Measurements from ENCODE around the gene CDH5.
A peak's percentile ranks its signal among the peaks of the same experiment; 100 is the strongest.

The CDH5 gene

DNA sequence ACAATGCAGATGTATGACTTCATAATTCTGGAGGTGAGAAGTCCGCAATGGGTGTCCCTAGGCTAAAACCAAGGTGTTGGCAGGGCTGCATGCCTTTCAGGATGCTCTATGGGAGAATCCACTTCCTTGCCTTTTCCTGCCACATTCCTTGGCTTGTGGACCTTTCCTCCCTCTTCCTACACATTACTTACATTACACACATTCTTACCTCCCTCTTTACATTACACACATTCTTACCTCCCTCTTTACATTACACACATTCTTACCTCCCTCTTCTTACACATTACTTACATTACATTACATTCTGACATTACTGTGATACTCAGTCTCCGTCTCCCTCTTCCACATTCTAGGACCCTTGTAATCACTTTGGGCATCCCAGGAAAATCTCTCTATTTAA, 14.2 kb upstream of the CDH5 start:
- FAIRE-seq (no peak), DNase-seq (ENCODE audit: insufficient read length, low spot score) (no peak)

DNA sequence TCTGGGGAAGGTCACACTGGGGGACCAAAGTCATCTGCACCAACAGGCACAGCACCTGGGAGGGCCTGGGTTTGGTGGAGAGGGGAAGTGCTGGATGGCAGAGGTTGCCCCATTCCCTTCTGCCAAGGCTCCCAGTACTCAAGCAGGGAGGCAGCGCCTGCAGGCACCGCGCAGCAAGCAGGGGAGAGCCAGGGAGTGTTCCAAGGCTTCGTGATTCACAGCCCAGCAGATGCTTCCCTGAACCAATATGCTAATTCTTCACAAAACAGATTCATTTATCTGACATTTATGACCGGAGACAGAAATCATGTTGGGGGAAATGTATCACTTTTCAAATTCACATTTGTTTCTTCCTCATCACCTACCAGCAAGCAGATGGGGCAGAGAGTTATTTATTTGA, 13.4 kb upstream of the CDH5 start:
- DNase-seq (ENCODE audit: insufficient read length, low spot score) = no peak
- FAIRE-seq = no peak

DNA sequence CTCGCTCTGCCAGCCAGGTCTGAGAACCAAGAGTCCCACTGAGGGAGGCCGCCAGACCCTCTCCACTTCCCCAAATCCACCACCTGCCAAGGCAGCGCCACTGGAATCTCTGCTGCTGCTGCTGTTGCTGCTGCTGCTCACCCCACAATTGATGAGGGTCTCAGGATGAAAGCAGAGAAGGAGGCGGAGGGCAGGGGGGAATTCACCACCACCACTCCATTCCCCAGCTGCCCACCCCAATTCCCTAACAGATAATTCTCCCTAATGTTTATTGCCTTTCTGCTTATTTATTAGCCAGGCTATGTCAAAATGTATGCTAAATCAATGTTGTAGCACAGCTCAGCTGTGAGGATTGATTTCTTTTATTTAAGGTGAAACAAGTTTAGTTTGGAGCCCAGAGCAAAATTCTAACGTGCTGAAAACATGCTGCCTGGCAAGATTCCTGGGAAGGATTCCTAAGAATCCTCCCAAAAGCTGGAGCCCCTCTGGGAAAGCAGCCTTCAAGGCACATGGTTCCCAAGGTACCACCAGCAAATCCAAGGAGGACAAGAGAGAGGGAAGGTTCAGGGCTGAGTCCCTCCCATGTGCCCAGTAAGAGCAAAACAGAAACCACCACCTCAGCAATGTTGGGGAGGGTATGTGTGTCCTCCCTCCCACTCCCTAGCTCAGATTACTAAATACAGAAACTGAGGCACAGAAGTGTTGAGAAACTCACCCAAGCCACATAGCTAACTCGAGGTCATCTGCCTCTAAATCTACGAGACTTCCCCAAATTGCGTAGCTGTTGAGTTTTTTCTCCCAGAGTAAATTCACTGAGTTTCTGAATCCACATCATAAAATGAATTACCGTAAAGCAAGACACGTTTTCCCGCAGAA, 12.2 kb upstream of the CDH5 start:
- no peak for DNase-seq (ENCODE audit: insufficient read length, low spot score)
- FAIRE-seq = no peak

DNA sequence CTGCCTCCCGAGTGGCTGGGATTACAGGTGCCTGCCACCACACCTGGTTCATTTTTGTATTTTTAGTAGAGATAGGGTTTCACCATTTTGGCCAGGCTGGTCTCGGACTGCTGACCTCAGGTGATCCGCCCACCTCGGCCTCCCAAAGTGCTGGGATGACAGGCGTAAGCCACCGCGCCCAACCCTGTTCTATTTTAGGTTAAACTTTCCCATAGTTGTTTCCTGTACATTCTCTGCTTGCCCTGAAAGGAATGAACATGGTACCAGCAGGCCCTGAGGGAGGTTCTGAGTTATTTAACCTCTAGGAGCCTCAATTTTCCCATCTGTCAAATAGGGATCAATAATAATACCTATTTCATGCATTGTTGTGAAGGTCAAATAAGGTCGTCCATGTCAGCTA, 11.0 kb upstream of the CDH5 start:
- FAIRE-seq (no peak), DNase-seq (ENCODE audit: insufficient read length, low spot score) (no peak)

DNA sequence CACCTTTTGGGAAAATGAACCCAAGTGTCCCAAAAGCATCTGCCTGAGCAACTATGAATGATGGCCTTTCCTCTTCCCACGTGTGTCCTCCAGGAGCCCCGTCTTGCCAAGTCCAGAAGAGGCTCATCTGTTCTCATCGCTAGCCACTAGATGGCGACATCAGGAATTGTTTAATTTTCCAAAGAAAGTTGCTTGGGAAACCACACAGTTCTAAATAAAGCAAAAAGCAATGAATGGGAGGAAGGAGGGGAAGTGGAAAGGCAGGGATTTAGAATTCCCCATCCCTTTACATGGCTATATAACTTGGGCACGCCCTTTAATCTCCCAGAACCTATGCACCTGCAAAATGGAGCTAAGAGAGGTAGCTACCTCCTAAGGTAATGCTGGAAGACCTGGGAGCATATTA, 9.0 kb upstream of the CDH5 start:
- FAIRE-seq (no peak), DNase-seq (ENCODE audit: insufficient read length, low spot score) (peak; percentile 30)

DNA sequence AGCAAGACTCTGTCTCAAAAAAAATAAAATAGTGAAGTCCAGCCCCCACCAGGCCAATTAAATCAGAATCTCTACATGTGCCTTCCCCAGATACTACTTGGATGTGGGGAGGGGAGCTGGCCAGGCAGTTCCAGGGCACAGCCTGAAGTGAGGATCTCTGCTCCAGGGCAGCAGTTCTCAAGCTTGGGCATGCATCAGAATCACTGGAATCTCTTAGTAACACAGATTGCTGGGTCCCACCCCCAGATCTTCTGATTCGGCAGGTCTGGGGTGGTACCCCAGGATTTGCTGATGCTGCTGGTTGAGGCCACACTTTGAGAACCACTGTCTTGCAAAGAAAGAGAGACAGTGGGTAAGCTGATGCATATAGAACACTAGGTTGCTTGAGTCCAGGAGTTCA, 8.3 kb upstream of the CDH5 start:
- DNase-seq (ENCODE audit: insufficient read length, low spot score) (no peak), FAIRE-seq (no peak)

DNA sequence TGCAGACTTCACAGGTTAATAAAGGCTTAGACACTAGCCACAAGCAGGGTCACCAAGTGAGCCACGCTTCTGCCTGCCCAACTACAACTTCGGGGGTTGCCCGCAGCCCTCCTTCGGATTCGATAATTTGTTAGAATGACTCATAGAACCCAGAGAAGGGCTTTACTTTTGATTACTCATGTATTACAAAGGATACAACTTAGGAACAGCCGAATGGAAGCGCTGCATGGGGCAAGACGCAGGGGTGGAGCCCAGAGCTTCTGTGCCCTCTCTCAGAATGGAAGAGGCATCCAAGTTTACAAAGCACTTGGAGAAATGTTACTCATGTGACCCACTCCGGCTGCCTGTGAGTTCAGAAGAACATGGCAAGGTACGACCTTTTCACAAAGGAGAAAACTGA, 7.5 kb upstream of the CDH5 start:
- DNase-seq (ENCODE audit: insufficient read length, low spot score) (no peak), FAIRE-seq (no peak)

DNA sequence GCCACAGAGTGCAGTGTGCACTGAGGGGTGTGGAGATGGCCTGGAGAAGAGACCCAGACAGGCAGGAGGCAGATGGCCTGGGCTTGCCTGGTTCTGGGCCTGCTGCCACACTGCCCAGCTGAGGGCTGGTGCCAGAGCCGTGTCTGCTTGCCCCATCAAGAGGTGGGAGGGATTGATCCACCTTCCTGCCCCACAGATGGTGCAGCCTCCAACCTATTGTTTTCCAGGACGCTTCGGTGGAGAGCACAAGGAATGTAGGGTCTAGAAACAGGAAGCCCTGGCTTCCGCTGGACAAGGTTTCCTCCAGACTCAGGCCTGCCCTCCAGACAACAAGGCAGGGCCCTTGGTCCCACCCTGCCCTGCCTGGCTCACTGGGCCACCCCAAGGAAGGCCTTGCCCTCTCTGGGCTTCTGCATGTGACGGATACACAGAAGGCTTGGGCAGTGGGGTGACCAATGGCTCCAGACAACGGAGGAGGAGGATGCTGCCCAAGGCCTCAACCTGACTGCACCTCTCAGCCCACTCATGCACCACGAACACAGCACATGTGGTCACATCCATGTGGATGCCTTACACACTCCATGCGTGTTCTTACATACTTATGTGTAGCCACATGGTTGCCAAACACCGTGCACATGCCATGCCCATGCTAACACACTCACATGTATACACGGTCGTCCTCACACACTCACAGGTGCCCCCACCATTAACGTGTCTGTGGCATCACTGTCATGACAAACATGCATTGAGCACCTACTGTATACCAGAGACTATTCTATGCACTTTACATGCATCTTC, 6.5 kb upstream of the CDH5 start:
- FAIRE-seq (no peak), DNase-seq (ENCODE audit: insufficient read length, low spot score) (no peak)

DNA sequence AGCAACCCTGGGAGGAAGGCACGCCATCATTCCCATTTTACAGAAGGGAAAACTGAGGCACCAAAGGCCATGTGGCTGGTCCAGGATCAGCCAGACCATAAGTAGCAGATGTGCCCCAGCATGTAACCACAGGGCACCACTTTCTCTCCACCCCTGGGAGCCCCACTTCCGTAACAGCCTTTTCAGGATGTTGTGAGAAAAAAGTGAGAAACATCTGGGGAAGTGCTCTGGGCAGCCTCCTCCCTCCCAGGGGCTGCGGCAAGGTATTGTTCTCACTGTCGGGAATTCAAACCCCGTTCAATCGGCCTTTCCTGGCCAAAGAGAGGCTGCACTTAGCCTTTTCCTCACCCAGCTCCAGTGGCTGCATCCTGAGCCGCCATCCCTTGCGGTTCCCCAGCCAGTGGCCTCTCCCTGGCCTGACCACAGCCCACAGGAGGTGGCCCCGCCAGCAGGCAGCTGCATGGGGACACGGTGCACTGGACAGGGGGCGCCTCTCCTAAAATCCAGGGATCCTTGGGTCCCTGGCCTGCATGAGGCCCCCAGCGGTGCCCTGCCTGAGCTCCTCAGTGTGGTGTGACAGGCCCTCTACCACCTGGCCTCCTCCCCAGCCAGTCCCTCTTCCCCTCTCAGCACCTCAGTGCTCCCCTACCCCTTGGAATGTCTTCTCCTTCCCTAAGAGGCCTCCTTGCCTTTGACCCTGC, 5.7 kb upstream of the CDH5 start:
- FAIRE-seq (no peak), DNase-seq (ENCODE audit: insufficient read length, low spot score) (no peak)

DNA sequence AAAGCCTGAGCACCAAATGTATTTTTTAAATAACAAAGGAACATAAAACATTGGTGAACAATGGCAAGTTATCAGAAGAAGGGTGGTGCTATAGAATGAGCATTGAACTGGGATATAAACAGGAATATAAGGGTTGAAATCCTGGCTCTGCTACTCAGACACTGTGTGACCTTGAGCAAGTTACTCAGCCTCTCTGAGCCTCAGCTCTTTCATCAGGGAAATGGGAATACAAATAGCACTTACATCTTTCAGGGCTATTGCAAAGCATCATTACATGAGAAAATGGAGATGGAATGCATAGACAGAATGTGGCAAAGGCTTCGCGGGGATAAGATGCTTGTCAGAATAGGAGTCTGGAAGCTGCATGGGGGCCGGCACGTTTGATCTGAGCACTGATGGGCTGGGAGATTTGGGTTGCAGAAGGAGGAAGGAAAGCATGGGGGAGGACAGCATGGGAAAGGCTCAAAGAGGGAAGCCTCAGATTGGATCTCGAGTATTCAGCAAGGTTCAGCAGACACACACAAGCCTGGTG, 4.8 kb upstream of the CDH5 start:
- FAIRE-seq (no peak), DNase-seq (ENCODE audit: insufficient read length, low spot score) (no peak)

DNA sequence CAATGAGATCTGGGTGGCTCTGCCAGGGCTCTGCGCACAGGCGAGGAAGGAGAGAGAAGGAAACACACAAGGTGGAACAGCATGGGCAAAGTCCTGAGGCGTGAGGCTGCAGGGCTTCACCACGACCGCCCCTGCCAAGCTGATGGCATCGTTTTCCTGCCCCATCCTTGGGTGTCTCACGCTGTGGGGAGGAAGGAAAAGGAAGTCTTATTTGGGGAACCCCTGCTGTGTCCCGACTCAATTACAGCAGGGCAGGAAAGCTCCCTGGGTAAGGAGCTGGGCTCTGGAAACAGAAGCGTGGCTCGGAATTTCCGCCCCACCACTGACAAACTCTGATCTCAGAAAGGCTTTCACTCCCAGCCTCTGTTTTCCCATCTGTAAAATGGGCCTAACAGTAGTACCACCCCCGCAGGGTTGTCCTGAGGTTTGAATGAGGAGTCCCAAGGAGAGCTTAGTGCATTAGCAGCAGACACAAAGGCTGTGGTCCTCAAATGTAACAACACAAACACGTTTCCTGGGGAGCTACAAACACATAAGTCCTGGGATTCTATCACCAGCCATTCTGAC, 3.2 kb upstream of the CDH5 start:
- FAIRE-seq (no peak), DNase-seq (ENCODE audit: insufficient read length, low spot score) (no peak)

DNA sequence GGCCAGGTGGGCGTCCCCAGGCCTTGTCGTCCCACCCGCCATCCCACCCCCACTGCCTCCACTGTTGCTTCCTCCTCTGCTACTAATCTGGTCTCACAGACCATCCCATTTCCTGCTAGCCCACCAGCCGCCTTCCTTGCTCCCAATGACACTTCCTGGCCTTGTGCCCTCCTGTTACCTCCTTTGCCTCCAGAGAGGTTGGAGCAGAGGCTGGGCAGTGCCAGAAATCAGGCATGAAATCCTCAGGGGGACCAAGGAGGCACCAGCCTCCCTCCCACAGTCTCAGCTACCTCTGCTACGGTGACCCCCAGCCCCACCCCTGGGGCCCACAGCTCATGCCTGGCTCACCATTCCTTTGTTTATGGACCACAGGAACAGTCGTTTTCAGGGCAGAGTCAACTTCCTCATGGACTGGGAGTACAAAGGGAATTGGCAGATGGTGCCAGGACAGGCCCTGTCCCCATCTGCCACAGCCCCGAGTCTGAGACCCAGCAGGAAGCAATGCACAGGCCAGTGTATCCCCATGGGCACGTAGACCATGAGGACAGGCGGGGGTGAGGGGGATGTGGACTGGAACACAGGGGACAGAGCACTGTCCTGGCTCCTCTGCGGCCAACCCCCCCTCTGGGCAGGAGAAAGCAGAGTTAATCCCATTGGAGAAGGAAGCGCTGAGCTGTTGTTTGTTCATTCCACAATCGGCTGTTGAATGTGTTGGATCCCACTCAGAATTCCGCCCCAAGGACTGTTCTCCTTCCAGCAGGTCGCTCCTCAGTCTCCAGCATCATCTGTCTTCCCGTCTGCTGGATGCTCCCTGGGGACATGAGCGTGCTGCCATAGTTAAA, 2.2 kb upstream of the CDH5 start:
- FAIRE-seq (no peak), DNase-seq (ENCODE audit: insufficient read length, low spot score) (no peak)

DNA sequence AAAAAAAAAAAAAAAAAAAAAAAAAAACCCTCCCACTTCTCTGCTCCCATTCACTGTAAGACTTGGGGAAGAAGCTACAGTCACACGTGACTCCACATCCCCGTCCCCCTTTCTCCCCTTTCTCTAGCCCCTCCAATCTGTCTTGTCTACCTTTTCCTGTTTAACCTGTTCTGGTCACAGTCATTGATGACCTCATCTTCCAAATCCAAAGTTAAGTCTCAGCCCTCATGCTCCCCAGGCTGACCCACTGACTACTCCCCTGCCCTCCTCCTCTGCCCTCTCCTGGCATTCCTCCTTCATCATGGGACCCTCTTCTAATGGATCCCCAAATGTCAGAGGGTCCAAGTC, 1.6 kb upstream of the CDH5 start:
- no peak for FAIRE-seq
- DNase-seq (ENCODE audit: insufficient read length, low spot score) = no peak

DNA sequence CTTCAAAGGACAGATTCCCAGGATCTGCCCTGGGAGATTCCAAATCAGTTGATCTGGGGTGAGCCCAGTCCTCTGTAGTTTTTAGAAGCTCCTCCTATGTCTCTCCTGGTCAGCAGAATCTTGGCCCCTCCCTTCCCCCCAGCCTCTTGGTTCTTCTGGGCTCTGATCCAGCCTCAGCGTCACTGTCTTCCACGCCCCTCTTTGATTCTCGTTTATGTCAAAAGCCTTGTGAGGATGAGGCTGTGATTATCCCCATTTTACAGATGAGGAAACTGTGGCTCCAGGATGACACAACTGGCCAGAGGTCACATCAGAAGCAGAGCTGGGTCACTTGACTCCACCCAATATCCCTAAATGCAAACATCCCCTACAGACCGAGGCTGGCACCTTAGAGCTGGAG, 840 bp upstream of the CDH5 start:
- no peak for DNase-seq (ENCODE audit: insufficient read length, low spot score)

DNA sequence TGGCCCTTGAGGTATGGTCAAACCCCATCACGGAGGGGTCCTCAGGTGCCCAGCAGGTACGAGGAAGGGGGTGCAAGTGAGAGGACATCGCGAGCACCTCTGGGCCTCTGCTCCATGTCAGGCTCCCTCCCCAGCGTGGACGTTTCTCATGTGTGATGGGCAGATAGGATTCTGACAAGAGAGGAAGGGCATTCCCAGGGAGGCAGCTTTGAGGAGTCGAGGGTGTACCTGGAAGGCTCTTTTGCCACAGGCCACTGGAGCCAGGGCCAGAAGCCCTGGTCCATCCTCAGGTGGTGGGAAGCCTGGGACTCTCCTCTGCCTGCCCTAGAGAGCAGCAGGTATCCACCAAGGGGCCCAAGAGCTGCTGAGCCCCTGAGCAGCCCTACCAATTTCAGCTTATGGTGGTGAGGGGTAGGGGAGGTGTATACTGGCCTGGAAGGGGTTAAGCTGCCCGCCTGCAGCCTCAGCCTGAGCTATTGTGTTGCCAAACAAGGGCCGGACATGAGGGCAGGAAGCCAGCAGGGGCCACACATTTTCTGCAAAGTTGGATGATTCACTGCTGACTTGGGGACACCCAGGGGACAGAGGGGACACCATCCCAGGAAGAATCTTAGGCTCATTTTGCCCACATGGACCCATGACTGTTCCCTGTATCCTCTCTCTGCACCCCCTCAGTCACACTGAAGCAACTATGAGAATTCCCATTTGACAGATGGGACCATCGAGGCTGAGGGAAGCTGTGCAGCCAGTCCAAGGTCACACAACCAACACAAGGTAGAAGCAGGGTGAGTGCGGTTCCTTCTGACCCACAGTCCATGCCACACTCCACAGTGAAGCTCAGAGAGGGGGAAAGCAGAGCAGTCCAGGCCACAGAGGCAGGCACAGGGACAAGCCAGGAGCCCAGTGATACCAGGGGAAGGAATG, 1.7 kb downstream of the CDH5 start:
- DNase-seq (ENCODE audit: insufficient read length, low spot score) (no peak), FAIRE-seq (no peak)

More for the DNA sequence above, 840 bp upstream of the CDH5 start:
- FAIRE-seq = no peak

DNA sequence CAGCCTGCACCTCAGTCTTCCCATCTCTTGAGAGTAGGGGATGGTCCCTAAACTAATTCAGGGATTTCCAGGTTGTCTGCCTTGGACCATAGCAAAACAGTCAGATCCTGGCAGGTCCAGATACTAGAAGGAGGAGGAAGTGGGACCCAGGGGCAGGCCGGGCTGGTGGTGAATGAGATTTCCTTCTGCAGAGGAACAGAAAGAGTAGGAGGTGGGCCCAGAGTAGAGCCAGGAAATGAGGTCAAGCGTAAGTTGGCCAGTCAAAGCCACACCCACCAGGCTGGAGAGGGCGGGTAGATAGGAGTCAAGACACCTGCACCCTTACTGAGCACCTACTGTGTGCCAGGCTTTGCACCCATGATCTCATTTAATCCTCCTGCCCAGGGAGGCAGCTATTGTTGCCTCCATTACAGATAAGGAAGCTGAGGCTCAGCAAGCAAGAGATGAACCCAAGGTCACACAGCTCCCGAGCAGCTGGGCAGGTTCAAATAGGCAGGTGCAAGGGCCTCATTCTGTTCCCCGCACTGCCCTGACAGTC, 2.6 kb downstream of the CDH5 start:
- DNase-seq (ENCODE audit: insufficient read length, low spot score) (no peak), FAIRE-seq (no peak)

DNA sequence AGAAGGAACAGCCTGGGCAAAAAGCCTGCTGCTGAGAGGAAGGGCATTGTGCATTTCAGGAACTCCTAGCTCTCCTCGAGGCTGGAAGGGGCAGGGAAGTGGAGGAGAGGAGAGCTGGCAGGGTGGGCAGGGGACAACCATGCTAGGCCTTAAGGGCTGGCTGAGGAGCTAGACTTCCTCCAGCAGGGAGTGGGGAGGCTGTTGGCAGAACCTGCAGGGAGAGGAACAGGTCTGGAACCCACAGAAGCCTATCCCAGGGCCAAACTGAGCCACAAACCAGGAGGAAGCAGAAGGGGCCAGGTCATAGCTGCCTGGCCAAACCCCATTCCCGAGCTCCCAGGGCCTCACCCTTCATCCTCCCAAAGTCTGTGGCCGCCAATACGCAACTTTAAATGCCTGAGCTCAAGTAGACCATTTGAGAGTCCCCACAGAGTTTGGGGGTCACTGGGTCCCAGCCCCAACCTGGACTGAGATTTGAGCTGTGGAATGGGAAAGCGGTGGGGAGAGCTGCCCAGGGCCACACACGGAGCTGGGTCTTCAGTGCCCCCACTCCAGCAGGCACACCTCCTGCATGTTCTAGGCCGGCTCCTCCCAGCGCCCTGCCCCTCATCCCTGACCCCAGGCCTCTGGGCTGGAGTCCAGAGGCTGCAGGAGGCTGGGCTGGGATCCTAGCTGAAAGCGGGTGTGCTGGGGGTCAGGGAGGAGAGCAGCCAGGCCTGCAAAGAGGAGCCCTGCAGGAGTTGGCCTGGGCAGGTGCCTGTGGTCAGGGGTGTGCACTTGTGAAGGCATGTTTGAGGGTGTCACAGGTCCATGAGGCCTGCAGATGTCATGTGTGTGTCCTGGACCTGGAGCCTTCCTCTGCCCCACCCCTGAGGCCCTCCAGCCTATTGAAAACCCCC, 4.5 kb downstream of the CDH5 start:
- DNase-seq (ENCODE audit: insufficient read length, low spot score) = no peak
- FAIRE-seq = no peak
